ENCODE measurements around the gene MAP1S. TPM values are rescaled to one million over a fixed set of nuclear protein-coding genes. Genes with fewer than 3 reads are reported as not detected.

The MAP1S gene
- total RNA-seq, 4 donors from 2014 or later = 16.8 to 42.5 (median 26.4) TPM

- WGBS = 64% methylated on average over 4 of the region's 4 CpGs
- Histone ChIP-seq H3K4me1 (peaks cover 8% of the 10 kb centered on the region), H3K27ac (no peak overlapping the region), H3K27me3 (peaks cover 64% of the 10 kb centered on the region), H3K4me3 (no peak overlapping the region), H3K9me3 (no peaks in the 10 kb centered on the region), H3K36me3 (no peaks in the 10 kb centered on the region)
- no peak for DNase-seq (ENCODE audit: low spot score in 2 of 2)
- no peak for TF ChIP-seq POLR2A (IDR thresholded peaks at IDR 0.05)
- TF ChIP-seq CTCF (IDR thresholded peaks at IDR 0.05) = no peak
- TF ChIP-seq EP300 (IDR thresholded peaks at IDR 0.05) = no peak
- no peak for TF ChIP-seq POLR2AphosphoS5 (IDR thresholded peaks at IDR 0.05)
These were observed 26.7 kb upstream of the MAP1S start for GRCh38 chr19:17692566-17692965.

GRCh38 chr19:17695198-17695597 lies 24.1 kb upstream of the MAP1S start:
- Histone ChIP-seq H3K4me1 (no peaks in the 10 kb centered on the region), H3K4me3 (no peak overlapping the region), H3K9me3 (no peaks in the 10 kb centered on the region), H3K36me3 (no peaks in the 10 kb centered on the region), H3K27me3 (peaks cover 63% of the 10 kb centered on the region), H3K27ac (no peak overlapping the region)
- 72% methylated on average over 2 of the region's 2 CpGs for WGBS
- DNase-seq (ENCODE audit: low spot score in 2 of 2) = no peak
- no peak for TF ChIP-seq POLR2A (IDR thresholded peaks at IDR 0.05)
- TF ChIP-seq EP300 (IDR thresholded peaks at IDR 0.05) = no peak
- no peak for TF ChIP-seq CTCF (IDR thresholded peaks at IDR 0.05)
- TF ChIP-seq POLR2AphosphoS5 (IDR thresholded peaks at IDR 0.05) = no peak

- peak; percentile 51 to 60 for TF ChIP-seq CTCF (IDR thresholded peaks at IDR 0.05)
- no peak for TF ChIP-seq POLR2A (IDR thresholded peaks at IDR 0.05)
These were observed 15.3 kb upstream of the MAP1S start for GRCh38 chr19:17703824-17704463.

GRCh38 chr19:17706750-17707181 lies 12.5 kb upstream of the MAP1S start:
- Histone ChIP-seq H3K27ac (no peak overlapping the region), H3K36me3 (no peaks in the 10 kb centered on the region), H3K4me3 (no peak overlapping the region), H3K27me3 (peaks cover 3% of the 10 kb centered on the region), H3K9me3 (no peaks in the 10 kb centered on the region), H3K4me1 (no peaks in the 10 kb centered on the region)
- no peak for DNase-seq (ENCODE audit: low spot score in 2 of 2)
- WGBS = 24% methylated on average over 17 of the region's 17 CpGs
- TF ChIP-seq CTCF (IDR thresholded peaks at IDR 0.05) (no peak), POLR2AphosphoS5 (IDR thresholded peaks at IDR 0.05) (no peak), POLR2A (IDR thresholded peaks at IDR 0.05) (no peak), EP300 (IDR thresholded peaks at IDR 0.05) (no peak)

More at GRCh38 chr19:17703824-17704463, 15.3 kb upstream of the MAP1S start:
- no peaks in the 10 kb centered on the region for H3K36me3 ChIP-seq
- no peak overlapping the region for H3K27ac ChIP-seq
- H3K4me1 ChIP-seq = no peaks in the 10 kb centered on the region
- no peak for DNase-seq (ENCODE audit: low spot score in 2 of 2)
- WGBS = 53% methylated on average over 11 of the region's 11 CpGs
- no peaks in the 10 kb centered on the region for H3K9me3 ChIP-seq
- H3K27me3 ChIP-seq = peaks cover 20% of the 10 kb centered on the region
- no peak overlapping the region for H3K4me3 ChIP-seq

GRCh38 chr19:17711851-17712250 lies 7.4 kb upstream of the MAP1S start:
- Histone ChIP-seq H3K4me3 (no peak overlapping the region), H3K27me3 (no peaks in the 10 kb centered on the region), H3K4me1 (no peaks in the 10 kb centered on the region), H3K27ac (no peak overlapping the region), H3K9me3 (no peaks in the 10 kb centered on the region), H3K36me3 (no peaks in the 10 kb centered on the region)
- 43% methylated on average over 6 of the region's 6 CpGs for WGBS
- DNase-seq (ENCODE audit: low spot score in 2 of 2) = no peak
- no peak for TF ChIP-seq POLR2A (IDR thresholded peaks at IDR 0.05)
- no peak for TF ChIP-seq POLR2AphosphoS5 (IDR thresholded peaks at IDR 0.05)
- no peak for TF ChIP-seq CTCF (IDR thresholded peaks at IDR 0.05)
- TF ChIP-seq EP300 (IDR thresholded peaks at IDR 0.05) = no peak
